Neuronal stem cell (in vitro differentiated cells): ENCODE results near the gene PLEKHG3.

Source experiments
- DNase-seq: peaks from one replicate; pipeline ENCODE4 v3.0.0-alpha.2; 2013; ENCODE audit warnings: low spot score
- H2AFZ ChIP-seq: one replicate; pipeline ENCODE4 v1.6.1; 2013; ENCODE audit warnings: mild to moderate bottlenecking, low read length, inconsistent platforms
- H2AK5ac ChIP-seq: 2 replicates; pipeline ENCODE4 v1.6.1; 2013; ENCODE audit warnings: low read depth, mild to moderate bottlenecking, inconsistent platforms, low read length, moderate library complexity, mixed read lengths
- H2BK120ac ChIP-seq: 2 replicates; pipeline ENCODE4 v1.6.1; 2013; ENCODE audit warnings: low read depth, mild to moderate bottlenecking, inconsistent platforms, low read length, moderate library complexity, mixed read lengths
- H2BK12ac ChIP-seq: one replicate; pipeline ENCODE4 v1.6.1; 2013; ENCODE audit warnings: low read length, inconsistent platforms
- H2BK15ac ChIP-seq: 2 replicates; pipeline ENCODE4 v1.6.1; 2013; ENCODE audit warnings: mild to moderate bottlenecking, low read length, inconsistent platforms, mixed read lengths
- H2BK5ac ChIP-seq: one replicate; pipeline ENCODE4 v1.6.1; 2013; ENCODE audit warnings: inconsistent platforms, mild to moderate bottlenecking, low read length, moderate library complexity
- H3K14ac ChIP-seq: one replicate; pipeline ENCODE4 v1.6.1; 2013; ENCODE audit warnings: low read length, inconsistent platforms
- H3K18ac ChIP-seq: 2 replicates; pipeline ENCODE4 v1.6.1; 2013; ENCODE audit warnings: low read length, inconsistent platforms
- H3K23ac ChIP-seq: 2 replicates; pipeline ENCODE4 v1.6.1; 2013; ENCODE audit warnings: low read depth, mild to moderate bottlenecking, mixed read lengths, low read length, inconsistent platforms; ENCODE audit not compliant: poor library complexity
- H3K27ac ChIP-seq: replicated peaks from 3 replicates; pipeline ENCODE4 v1.5.1; 2013; ENCODE audit warnings: low read length, inconsistent platforms
- H3K27me3 ChIP-seq, 3 experiments: 2 replicates each; pipeline ENCODE4 v1.6.1; 2013; ENCODE audit warnings: low read length in 3 of 3, mild to moderate bottlenecking in 2 of 3, inconsistent platforms in 1 of 3, low read depth in 1 of 3, mixed read lengths in 1 of 3, moderate library complexity in 1 of 3; ENCODE audit not compliant: control insufficient read depth in 3 of 3, insufficient read depth in 3 of 3
- H3K36me3 ChIP-seq, 2 donors: replicated peaks in 1 of 2; 2 replicates each; pipeline ENCODE4 v1.6.1; 2013; ENCODE audit warnings: low read length in 2 of 2; ENCODE audit not compliant: control insufficient read depth in 2 of 2, insufficient read depth in 2 of 2
- H3K4ac ChIP-seq: 2 replicates; pipeline ENCODE4 v1.6.1; 2013; ENCODE audit warnings: inconsistent platforms, mild to moderate bottlenecking, low read length, moderate library complexity
- H3K4me1 ChIP-seq, 2 donors: 1 replicate in 1 of 2; 2 replicates in 1 of 2; pipeline ENCODE4 v1.6.1; 2013; ENCODE audit warnings: low read length in 2 of 2, low read depth in 1 of 2; ENCODE audit not compliant: control insufficient read depth in 2 of 2, insufficient read depth in 1 of 2
- H3K4me2 ChIP-seq: one replicate; pipeline ENCODE4 v1.6.1; 2013; ENCODE audit warnings: mild to moderate bottlenecking, low read length, inconsistent platforms; ENCODE audit not compliant: insufficient read depth, poor library complexity, severe bottlenecking
- H3K4me3 ChIP-seq, 2 donors: 2 replicates each; pipeline ENCODE4 v1.5.1; 2013; ENCODE audit warnings: low read length in 2 of 2, mild to moderate bottlenecking in 2 of 2, inconsistent platforms in 1 of 2, moderate library complexity in 1 of 2
- H3K79me1 ChIP-seq: one replicate; pipeline ENCODE4 v1.6.1; 2013; ENCODE audit warnings: low read depth, mild to moderate bottlenecking, inconsistent platforms, low read length, moderate library complexity
- H3K9ac ChIP-seq: one replicate; pipeline ENCODE4 v1.6.1; 2013; ENCODE audit warnings: mild to moderate bottlenecking, low read depth, low read length, inconsistent platforms; ENCODE audit not compliant: poor library complexity
- H3K9me3 ChIP-seq, 2 donors: replicated peaks in 1 of 2; 2 replicates each; pipeline versions ENCODE3 to v1.6.1; 2013; ENCODE audit warnings: low read length in 2 of 2, mild to moderate bottlenecking in 2 of 2, inconsistent platforms in 1 of 2, low read depth in 1 of 2, mixed read lengths in 1 of 2, moderate library complexity in 1 of 2; ENCODE audit not compliant: control insufficient read depth in 2 of 2, insufficient read depth in 1 of 2
- H4K8ac ChIP-seq: one replicate; pipeline ENCODE4 v1.6.1; 2013; ENCODE audit warnings: low read depth, mild to moderate bottlenecking, inconsistent platforms, low read length, moderate library complexity
- H4K91ac ChIP-seq: one replicate; pipeline ENCODE4 v1.6.1; 2013; ENCODE audit warnings: low read length, low read depth, mild to moderate bottlenecking, inconsistent platforms; ENCODE audit not compliant: poor library complexity
- WGBS, 2 donors: extraction: QIAGEN DNeasy Blood & Tissue Kit; methylation state at CpG; one replicate each; pipeline ENCODE4 v1.1.7; 2013; ENCODE audit warnings: missing lambda C conversion rate in 2 of 2, mixed read lengths in 1 of 2; ENCODE audit not compliant: insufficient read length in 2 of 2, insufficient replicate concordance in 1 of 2; ENCODE audit errors: extremely low coverage in 2 of 2; 5-methylcytosine and 5-hydroxymethylcytosine counted together

The PLEKHG3 gene

GRCh38 chr14:64764641-64765520 is 60.7 kb downstream of the PLEKHG3 start:
- H3K4me3 ChIP-seq, result peak overlapping the region in 1 of 2 donors; percentile 3
- H3K9ac ChIP-seq, result no peak overlapping the region

GRCh38 chr14:64765740-64766302 is 61.6 kb downstream of the PLEKHG3 start:
- Histone ChIP-seq H3K9me3 (no peaks in the 10 kb centered on the region), H3K79me1 (no peaks in the 10 kb centered on the region), H2AK5ac (no peak overlapping the region), H2BK120ac (peak overlapping the region; percentile 29), H3K23ac (peak overlapping the region; percentile 32), H3K14ac (peak overlapping the region; percentile 10), H2BK15ac (no peak overlapping the region), H3K9ac (peak overlapping the region; percentile 75), H3K18ac (no peak overlapping the region), H2BK5ac (no peak overlapping the region), H4K8ac (no peak overlapping the region), H3K4me3 (peak overlapping the region in 1 of 2 donors; percentile 43), H3K4me2 (no peak overlapping the region), H3K27ac (no peak overlapping the region), H2AFZ (no peak overlapping the region), H3K27me3 (peaks cover 0 to 64% (median 4%) of the 10 kb centered on the region in 3 experiments), H3K36me3 (no peaks in the 10 kb centered on the region), H3K4ac (peak overlapping the region; percentile 59), H3K4me1 (peaks cover 5 to 32% of the 10 kb centered on the region in 2 donors), H2BK12ac (no peak overlapping the region), H4K91ac (peak overlapping the region; percentile 2)
- 100% methylated on average over 1 to 4 of the region's 4 CpGs for WGBS, 2 donors
- DNase-seq, result no peak

More at GRCh38 chr14:64764641-64765520, 60.7 kb downstream of the PLEKHG3 start:
- peak overlapping the region; percentile 3 for H4K91ac ChIP-seq
- no CpG with 5 or more reads among the region's 29 CpGs for WGBS, 2 donors
- H3K4ac ChIP-seq, result no peak overlapping the region
- peaks cover 0 to 70% (median 4%) of the 10 kb centered on the region in 3 experiments for H3K27me3 ChIP-seq
- peak overlapping the region; percentile 99 for H2BK12ac ChIP-seq
- H3K36me3 ChIP-seq, result no peaks in the 10 kb centered on the region
- no peak overlapping the region for H3K4me2 ChIP-seq
- H3K23ac ChIP-seq, result no peak overlapping the region
- no peaks in the 10 kb centered on the region for H3K79me1 ChIP-seq
- H2BK15ac ChIP-seq, result peak overlapping the region; percentile 96
- peak; percentile 86 for DNase-seq
- H3K27ac ChIP-seq, result no peak overlapping the region
- H2BK5ac ChIP-seq, result no peak overlapping the region
- no peaks in the 10 kb centered on the region for H3K9me3 ChIP-seq
- H3K18ac ChIP-seq, result peak overlapping the region; percentile 92
- H2BK120ac ChIP-seq, result no peak overlapping the region
- peaks cover 5 to 32% of the 10 kb centered on the region in 2 donors for H3K4me1 ChIP-seq
- peak overlapping the region; percentile 92 for H2AFZ ChIP-seq
- H4K8ac ChIP-seq, result no peak overlapping the region
- H2AK5ac ChIP-seq, result peak overlapping the region; percentile 88
- peak overlapping the region; percentile 86 for H3K14ac ChIP-seq

- Histone ChIP-seq H3K27ac (no peak overlapping the region), H2BK12ac (peak overlapping the region; percentile 59), H3K18ac (peak overlapping the region; percentile 32), H2BK15ac (no peak overlapping the region), H2BK120ac (peak overlapping the region; percentile 29), H3K36me3 (no peaks in the 10 kb centered on the region), H3K4me2 (no peak overlapping the region), H3K4me1 (peaks cover 5 to 32% of the 10 kb centered on the region in 2 donors), H2BK5ac (no peak overlapping the region), H3K79me1 (no peaks in the 10 kb centered on the region), H3K4me3 (peak overlapping the region in 1 of 2 donors; percentile 32), H3K14ac (no peak overlapping the region), H4K8ac (no peak overlapping the region), H3K23ac (no peak overlapping the region), H2AFZ (peak overlapping the region; percentile 37), H3K4ac (no peak overlapping the region), H3K27me3 (peaks cover 0 to 57% (median 4%) of the 10 kb centered on the region in 3 experiments), H4K91ac (no peak overlapping the region), H3K9ac (peak overlapping the region; percentile 79), H2AK5ac (peak overlapping the region; percentile 44), H3K9me3 (no peaks in the 10 kb centered on the region)
- DNase-seq, result no peak
- WGBS, 2 donors, result no CpG with 5 or more reads among the region's 25 CpGs
These were observed 62.4 kb downstream of the PLEKHG3 start for GRCh38 chr14:64766430-64767151.
